NAMALWA (cell line): ENCODE measurements around the gene FAHD2B.
"Not testable (repeated sequence)": the region's sequence is repeated elsewhere in the genome, so short reads cannot be mapped to it uniquely, and the experiment has no call there.

Experiments used
- DNase-seq: peaks from one replicate; pipeline ENCODE4 v3.0.0-alpha.2; 2015; ENCODE audit warnings: low spot score

Gene FAHD2B

GRCh38 chr2:97067279-97068004, 27.2 kb downstream of the FAHD2B start:
- peak; percentile 5 for DNase-seq

- DNase-seq, result not testable (repeated sequence)
These were observed 28.7 kb downstream of the FAHD2B start for GRCh38 chr2:97066030-97066429.

- not testable (repeated sequence) for DNase-seq
These were observed 32.7 kb downstream of the FAHD2B start for GRCh38 chr2:97062020-97062419.

- not testable (repeated sequence) for DNase-seq
These were observed 34.9 kb downstream of the FAHD2B start for GRCh38 chr2:97059782-97060181.

GRCh38 chr2:97056150-97056549, 38.5 kb downstream of the FAHD2B start:
- not testable (repeated sequence) for DNase-seq

- DNase-seq, result peak; percentile 29
These were observed 44.6 kb downstream of the FAHD2B start for GRCh38 chr2:97050032-97050431.

GRCh38 chr2:97048448-97048847, 46.2 kb downstream of the FAHD2B start:
- peak; percentile 60 for DNase-seq

- not testable (repeated sequence) for DNase-seq
These were observed 48.0 kb downstream of the FAHD2B start for GRCh38 chr2:97046676-97047075.

- DNase-seq, result peak; percentile 54
These were observed 48.7 kb downstream of the FAHD2B start for GRCh38 chr2:97045895-97046499.
